Keratinocyte (primary cell): Measurements from ENCODE around the gene EPB41L2. TPM values are rescaled to one million over a fixed set of nuclear protein-coding genes. Genes with fewer than 3 reads are reported as not detected.

ENCODE experiments used
- DNase-seq: peaks from one replicate; pipeline ENCODE4 v3.0.0-alpha.2; 2011; ENCODE audit warnings: low read depth, missing footprints, low spot score
- FAIRE-seq: peaks from 2 replicates; lab custom pipeline; 2011; peaks lifted over from hg19 to GRCh38; lab: Jason Lieb, UNC
- H2AFZ ChIP-seq: 2 replicates; pipeline ENCODE4 v1.6.0; 2012; ENCODE audit warnings: low read length, control low read depth, inconsistent platforms; ENCODE audit not compliant: control insufficient read depth
- H3K27ac ChIP-seq: 2 replicates; pipeline ENCODE4 v1.5.1; 2011; ENCODE audit warnings: low read length; ENCODE audit not compliant: control insufficient read depth, insufficient read depth
- H3K27me3 ChIP-seq: 3 replicates; pipeline ENCODE4 v1.6.0; 2011; ENCODE audit warnings: low read length; ENCODE audit not compliant: control insufficient read depth, insufficient read depth; ENCODE audit errors: extremely low read depth
- H3K36me3 ChIP-seq, 2 experiments: 2 replicates in 1 of 2; 3 replicates in 1 of 2; pipeline ENCODE4 v1.5.1; 2011; ENCODE audit warnings: low read length in 2 of 2, mild to moderate bottlenecking in 1 of 2; ENCODE audit not compliant: control insufficient read depth in 2 of 2, insufficient read depth in 2 of 2; ENCODE audit errors: extremely low read depth in 1 of 2
- H3K4me1 ChIP-seq: 3 replicates; pipeline ENCODE4 v1.5.1; 2011; ENCODE audit warnings: low read length; ENCODE audit not compliant: control insufficient read depth, insufficient read depth; ENCODE audit errors: extremely low read depth
- H3K4me2 ChIP-seq: 3 replicates; pipeline ENCODE4 v1.6.0; 2011; ENCODE audit warnings: low read depth, low read length; ENCODE audit not compliant: control insufficient read depth, insufficient read depth; ENCODE audit errors: extremely low read depth
- H3K4me3 ChIP-seq, 3 experiments: fragments of 200-600 bp in 1 of 3; sonication (generic) in 1 of 3; 2 replicates in 2 of 3; 3 replicates in 1 of 3; pipeline ENCODE4 v1.5.1; 2011 to 2016; ENCODE audit warnings: low read length in 3 of 3, mild to moderate bottlenecking in 3 of 3, control low read depth in 2 of 3, inconsistent platforms in 1 of 3, low read depth in 1 of 3, mixed read lengths in 1 of 3, mixed run types in 1 of 3, moderate library complexity in 1 of 3; ENCODE audit not compliant: control insufficient read depth in 2 of 3, insufficient read depth in 2 of 3; ENCODE audit errors: extremely low read depth in 1 of 3
- H3K79me2 ChIP-seq: 2 replicates; pipeline ENCODE4 v1.6.0; 2012; ENCODE audit warnings: low read length; ENCODE audit not compliant: control insufficient read depth, insufficient read depth
- H3K9ac ChIP-seq: 3 replicates; pipeline ENCODE4 v1.6.0; 2011; ENCODE audit warnings: low read length; ENCODE audit not compliant: control insufficient read depth, insufficient read depth; ENCODE audit errors: extremely low read depth
- H3K9me1 ChIP-seq: 3 replicates; pipeline ENCODE4 v1.6.0; 2011; ENCODE audit warnings: low read length; ENCODE audit not compliant: control insufficient read depth, insufficient read depth; ENCODE audit errors: extremely low read depth
- H3K9me3 ChIP-seq: 2 replicates; pipeline ENCODE4 v1.5.1; 2012; ENCODE audit warnings: low read depth, low read length; ENCODE audit not compliant: control insufficient read depth
- H4K20me1 ChIP-seq: 3 replicates; pipeline ENCODE4 v1.6.0; 2011; ENCODE audit warnings: low read length; ENCODE audit not compliant: control insufficient read depth, insufficient read depth; ENCODE audit errors: extremely low read depth
- CTCF ChIP-seq, 3 experiments: IDR thresholded peaks in 1 of 3; conservative IDR thresholded peaks in 1 of 3; optimal IDR thresholded peaks in 1 of 3; 2 replicates in 2 of 3; 3 replicates in 1 of 3; pipeline versions ENCODE3 to v1.5.1; 2011; ENCODE audit warnings: low read length in 3 of 3, mild to moderate bottlenecking in 3 of 3, moderate library complexity in 2 of 3, control low read depth in 1 of 3, inconsistent platforms in 1 of 3; ENCODE audit not compliant: insufficient read depth in 2 of 3; ENCODE audit errors: extremely low read depth in 1 of 3
- EZH2 ChIP-seq: IDR thresholded peaks from one replicate; pipeline ENCODE4 v1.6.1; 2012; ENCODE audit warnings: inconsistent platforms, mild to moderate bottlenecking, low read length, moderate library complexity
- dilution Hi-C: fragments of 300-500 bp; cut with MboI; formaldehyde crosslinking; loops from one replicate; pipeline ENCODE4 v1.7.0; 2020; ENCODE audit warnings: low sequenced_read_pairs; ENCODE audit not compliant: extremely low pct_ligation_motif_present
- polyA plus RNA-seq, 5 experiments: library from polyadenylated mRNA; depleted of rRNA in 3 of 5; stranded (reverse) in 3 of 5; stranded (forward) in 1 of 5; unstranded in 1 of 5; fragments of >200 nt; gene quantifications; 1 replicate in 1 of 5; 2 replicates in 3 of 5; 3 replicates in 1 of 5; pipeline versions ENCODE4 v1.2.1 to v1.2.3, GENCODE V29; 2011 to 2012; ENCODE audit warnings: missing spikeins in 2 of 5, low read depth in 1 of 5, low replicate concordance in 1 of 5

EPB41L2 gene
- polyA plus RNA-seq, 1 donor (not counting 4 experiments of a cell fraction or from before 2014, with no cell fraction given), result 22.0 TPM

DNA sequence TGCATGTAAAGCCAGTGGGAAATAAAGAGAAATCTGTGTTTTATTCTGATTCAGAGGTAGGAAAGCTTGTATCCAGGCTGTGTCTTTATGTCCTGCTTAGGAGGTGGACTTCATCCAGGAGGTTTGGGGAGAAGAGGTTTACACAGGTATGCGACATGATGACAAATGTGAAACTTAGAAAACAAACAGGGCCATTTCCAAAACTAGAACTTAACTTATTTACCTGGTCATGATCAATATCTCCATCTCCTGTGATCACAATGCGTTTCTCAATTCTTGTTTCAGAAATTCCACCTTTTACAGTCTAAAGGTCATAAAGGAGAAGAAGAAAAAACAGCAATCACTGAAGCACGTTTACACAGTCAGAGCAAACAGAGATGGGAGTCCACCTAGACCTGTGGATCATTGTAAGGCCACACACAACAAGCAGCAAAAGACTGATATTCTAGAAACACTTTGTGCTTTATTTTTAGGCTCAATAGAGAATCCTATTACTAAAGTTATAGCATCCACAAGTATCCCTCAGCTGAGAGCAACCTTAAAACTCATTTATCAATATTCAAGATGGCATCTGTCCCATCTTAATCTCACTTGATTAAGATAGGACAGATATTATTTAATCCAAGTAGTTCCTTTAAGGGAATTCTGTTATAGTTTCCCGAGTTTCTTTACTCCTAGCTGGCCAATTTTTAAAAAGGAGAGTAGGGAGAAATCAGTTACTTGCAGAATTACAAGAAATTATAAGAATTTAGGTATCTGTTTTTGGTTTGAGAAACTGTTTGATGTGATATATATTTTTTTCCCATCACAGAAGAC lies 199.4 kb downstream of the EPB41L2 start:
- dilution Hi-C loops, result no loop called here
- Histone ChIP-seq H3K9ac (no peak overlapping the region), H2AFZ (no peak overlapping the region), H3K27ac (no peak overlapping the region), H3K4me1 (no peaks in the 10 kb centered on the region), H3K4me2 (no peak overlapping the region), H3K27me3 (no peaks in the 10 kb centered on the region), H3K9me1 (no peaks in the 10 kb centered on the region), H4K20me1 (no peaks in the 10 kb centered on the region), H3K79me2 (no peaks in the 10 kb centered on the region), H3K9me3 (no peaks in the 10 kb centered on the region), H3K36me3 (peaks cover 0 to 4% of the 10 kb centered on the region in 2 experiments), H3K4me3 (no peak overlapping the region)
- no peak for TF ChIP-seq CTCF (optimal IDR thresholded peaks at IDR 0.05 in 1 of 3, IDR thresholded peaks at IDR 0.05 in 1 of 3, conservative IDR thresholded peaks at IDR 0.05 in 1 of 3; ENCODE audit: extremely low read depth in 1 of 3, insufficient read depth in 2 of 3, low read length in 3 of 3)
- no peak for TF ChIP-seq EZH2
- FAIRE-seq (no peak), DNase-seq (no peak)

- no peaks in the 10 kb centered on the region for H4K20me1 ChIP-seq
- H2AFZ ChIP-seq, result no peak overlapping the region
- no peak overlapping the region for H3K4me3 ChIP-seq
- DNase-seq, result no peak
- peaks cover 0 to 4% of the 10 kb centered on the region in 2 experiments for H3K36me3 ChIP-seq
- TF ChIP-seq EZH2 (no peak), CTCF (optimal IDR thresholded peaks at IDR 0.05 in 1 of 3, IDR thresholded peaks at IDR 0.05 in 1 of 3, conservative IDR thresholded peaks at IDR 0.05 in 1 of 3; ENCODE audit: extremely low read depth in 1 of 3, insufficient read depth in 2 of 3, low read length in 3 of 3) (no peak)
- no peak overlapping the region for H3K4me2 ChIP-seq
- H3K27me3 ChIP-seq, result no peaks in the 10 kb centered on the region
- no peaks in the 10 kb centered on the region for H3K9me1 ChIP-seq
- FAIRE-seq, result no peak
- peaks cover 6% of the 10 kb centered on the region for H3K4me1 ChIP-seq
- no peaks in the 10 kb centered on the region for H3K79me2 ChIP-seq
- no peak overlapping the region for H3K9ac ChIP-seq
- no peak overlapping the region for H3K27ac ChIP-seq
- H3K9me3 ChIP-seq, result no peaks in the 10 kb centered on the region
- dilution Hi-C loops, result no loop called here
These were observed 200.7 kb downstream of the EPB41L2 start for GRCh38 chr6:130862370-130862769.
